Activated CD4-positive, alpha-beta memory T cell treated with anti-CD3 and anti-CD28 coated beads, Interleukin-2, amount 10 ng/mL, durations not matched to agents 7 days and 5 days (primary cell): ENCODE results near the gene LMBR1L. TPM values are rescaled to one million over a fixed set of nuclear protein-coding genes. Genes with fewer than 3 reads are reported as not detected.

Experiments used
- CTCF ChIA-PET: fragments of 350-600 bp; sonication (Branson Sonifier 250); formaldehyde crosslinking; loops from one replicate; lab custom pipeline; 2021; ENCODE audit warnings: antibody characterized with exemption, inconsistent platforms; lab: Charles Lee
- POLR2A ChIA-PET: fragments of 350-600 bp; sonication (Branson Sonifier 250); formaldehyde crosslinking; loops from one replicate; lab custom pipeline; 2021; ENCODE audit warnings: antibody characterized with exemption; lab: Charles Lee
- DNase-seq: peaks from one replicate; pipeline ENCODE4 v3.0.0-alpha.2; 2020
- H3K27ac Mint-ChIP-seq: one replicate; pipeline ENCODE4 v1.8.0; 2021; ENCODE audit warnings: mild to moderate bottlenecking, mixed read lengths
- H3K27me3 Mint-ChIP-seq: one replicate; pipeline ENCODE4 v1.8.0; 2021; ENCODE audit warnings: mixed read lengths
- H3K36me3 Mint-ChIP-seq: one replicate; pipeline ENCODE4 v1.8.0; 2021; ENCODE audit warnings: low read depth, mixed read lengths
- H3K4me1 Mint-ChIP-seq: one replicate; pipeline ENCODE4 v1.8.0; 2021; ENCODE audit warnings: mixed read lengths
- H3K4me3 Mint-ChIP-seq: one replicate; pipeline ENCODE4 v1.8.0; 2021; ENCODE audit warnings: mild to moderate bottlenecking, mixed read lengths
- H3K9me3 Mint-ChIP-seq: one replicate; pipeline ENCODE4 v1.8.0; 2021; ENCODE audit warnings: mixed read lengths
- total RNA-seq, 2 experiments: library from RNA; stranded (reverse); gene quantifications; one replicate each; pipeline ENCODE4 v1.2.3, GENCODE V29; 2021

The LMBR1L gene
- total RNA-seq, 2 experiments from 2014 or later = 82.8 to 85.3 TPM

GRCh38 chr12:49109641-49110463, 795 bp downstream of the LMBR1L start:
- H3K27me3 Mint-ChIP-seq = no peaks in the 10 kb centered on the region
- peak; percentile 35 for DNase-seq

GRCh38 chr12:49108958-49109404, 1.7 kb downstream of the LMBR1L start:
- ChIA-PET POLR2A (interaction anchor here (0.7 to 6.7 kb wide), 6 partner anchors 12 to 61 kb away, joined by 3 to 132 read pairs (median 14); partner anchors contain the start of genes DHH and TUBA1B), CTCF (interaction anchor here (1.0 to 5.8 kb wide), 8 partner anchors 11 to 188 kb away, joined by 3 to 46 read pairs (median 26); partner anchors contain the start of genes DHH, RHEBL1 and TUBA1B)
- DNase-seq = no peak
- Mint-ChIP-seq H3K27ac (no peak overlapping the region), H3K4me1 (peaks cover 33% of the 10 kb centered on the region), H3K4me3 (peak overlapping the region; percentile 88), H3K9me3 (no peaks in the 10 kb centered on the region), H3K36me3 (peaks cover 14% of the 10 kb centered on the region), H3K27me3 (no peaks in the 10 kb centered on the region)

More at GRCh38 chr12:49109641-49110463, 795 bp downstream of the LMBR1L start:
- Mint-ChIP-seq H3K36me3 (peaks cover 11% of the 10 kb centered on the region), H3K27ac (peak overlapping the region; percentile 82), H3K9me3 (no peaks in the 10 kb centered on the region), H3K4me3 (peak overlapping the region; percentile 88), H3K4me1 (peaks cover 31% of the 10 kb centered on the region)
- CTCF ChIA-PET = interaction anchor here (1.0 to 5.8 kb wide), 14 partner anchors 10 to 125 kb away, joined by 3 to 46 read pairs (median 5); partner anchors contain the start of genes DHH, RHEBL1 and TUBA1B
- POLR2A ChIA-PET = interaction anchor here (0.8 to 6.7 kb wide), 16 partner anchors 9 to 155 kb away, joined by 3 to 132 read pairs (median 8); partner anchors contain the start of genes DHH, RHEBL1, TUBA1A and TUBA1B

GRCh38 chr12:49105504-49106084, 5.1 kb downstream of the LMBR1L start:
- Mint-ChIP-seq H3K36me3 (peaks cover 33% of the 10 kb centered on the region), H3K27ac (no peak overlapping the region), H3K9me3 (no peaks in the 10 kb centered on the region), H3K27me3 (no peaks in the 10 kb centered on the region), H3K4me3 (no peak overlapping the region), H3K4me1 (peaks cover 28% of the 10 kb centered on the region)
- DNase-seq = no peak
- ChIA-PET CTCF (interaction anchor here (0.7 to 2.4 kb wide), 4 partner anchors 12 to 117 kb away, joined by 4 to 10 read pairs (median 4); partner anchors contain the start of genes DHH and RHEBL1), POLR2A (interaction anchor here (1.3 to 9.1 kb wide), 3 partner anchors 26 to 253 kb away, joined by 3 to 81 read pairs (median 7); partner anchors contain the start of genes DDX23, TUBA1A and TUBA1B)

DNA sequence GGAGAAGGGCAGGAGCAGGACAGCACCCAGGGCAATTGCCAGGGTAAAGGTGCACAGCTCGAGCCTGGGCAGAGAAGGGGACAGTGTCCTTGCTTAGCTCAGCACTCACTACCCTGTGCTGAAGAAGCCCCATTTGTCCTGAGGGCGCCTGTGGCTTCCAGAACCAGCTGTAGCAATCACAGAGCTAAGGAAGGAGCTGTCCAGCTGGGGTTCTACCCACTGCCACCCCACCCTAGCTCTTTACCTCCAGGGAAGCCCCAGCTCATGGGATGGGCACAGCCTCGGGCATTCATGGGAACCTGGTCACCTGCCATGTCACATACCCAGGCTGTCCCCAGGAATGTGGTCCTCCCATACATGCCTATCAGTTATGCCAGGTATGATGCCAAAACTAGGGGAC, 5.8 kb downstream of the LMBR1L start:
- ChIA-PET POLR2A (interaction anchor here (1.0 to 9.1 kb wide), 4 partner anchors 18 to 253 kb away, joined by 3 to 81 read pairs (median 5); partner anchors contain the start of genes DDX23, TUBA1A and TUBA1B), CTCF (interaction anchor here (1.5 to 2.4 kb wide), 3 partner anchors 12 to 35 kb away, joined by 4 to 10 read pairs (median 5); partner anchors contain the start of gene RHEBL1)
- H3K4me1 Mint-ChIP-seq = peaks cover 26% of the 10 kb centered on the region
- H3K9me3 Mint-ChIP-seq = no peaks in the 10 kb centered on the region
- no peaks in the 10 kb centered on the region for H3K27me3 Mint-ChIP-seq
- peaks cover 39% of the 10 kb centered on the region for H3K36me3 Mint-ChIP-seq
- no peak for DNase-seq
- H3K27ac Mint-ChIP-seq = no peak overlapping the region
- H3K4me3 Mint-ChIP-seq = no peak overlapping the region

- Mint-ChIP-seq H3K4me1 (peaks cover 5% of the 10 kb centered on the region), H3K4me3 (no peak overlapping the region), H3K36me3 (peaks cover 50% of the 10 kb centered on the region), H3K9me3 (no peaks in the 10 kb centered on the region), H3K27me3 (peaks cover 4% of the 10 kb centered on the region), H3K27ac (no peak overlapping the region)
- CTCF ChIA-PET = interaction anchor here (0.6 to 5.4 kb wide), 8 partner anchors 9 to 161 kb away, joined by 3 to 112 read pairs (median 12); partner anchors contain the start of genes LMBR1L and TUBA1B
- POLR2A ChIA-PET = interaction anchor here (1.2 to 9.1 kb wide), 5 partner anchors 10 to 57 kb away, joined by 5 to 81 read pairs (median 5); partner anchors contain the start of genes LMBR1L and TUBA1B
- no peak for DNase-seq
These were observed 10.3 kb downstream of the LMBR1L start for GRCh38 chr12:49100380-49100779.

GRCh38 chr12:49098703-49099102, 11.9 kb downstream of the LMBR1L start:
- H3K27ac Mint-ChIP-seq = no peak overlapping the region
- H3K4me3 Mint-ChIP-seq = no peak overlapping the region
- ChIA-PET CTCF (interaction anchor here (0.6 to 5.4 kb wide), 25 partner anchors 11 to 576 kb away, joined by 3 to 112 read pairs (median 5); partner anchors contain the start of genes LMBR1L, RHEBL1, TUBA1B and WNT1), POLR2A (interaction anchor here (0.7 to 9.1 kb wide), 8 partner anchors 9 to 166 kb away, joined by 3 to 81 read pairs (median 5); partner anchors contain the start of genes LMBR1L, TUBA1B and TUBA1C)
- H3K27me3 Mint-ChIP-seq = peaks cover 18% of the 10 kb centered on the region
- no peaks in the 10 kb centered on the region for H3K9me3 Mint-ChIP-seq
- H3K4me1 Mint-ChIP-seq = peaks cover 12% of the 10 kb centered on the region
- no peak for DNase-seq
- H3K36me3 Mint-ChIP-seq = peaks cover 53% of the 10 kb centered on the region

- Mint-ChIP-seq H3K4me3 (no peak overlapping the region), H3K27ac (no peak overlapping the region), H3K27me3 (peaks cover 25% of the 10 kb centered on the region), H3K9me3 (no peaks in the 10 kb centered on the region), H3K4me1 (peaks cover 16% of the 10 kb centered on the region), H3K36me3 (peaks cover 48% of the 10 kb centered on the region)
- ChIA-PET POLR2A (interaction anchor here (1.0 to 9.1 kb wide), 4 partner anchors 10 to 33 kb away, joined by 3 to 81 read pairs (median 8); partner anchors contain the start of genes LMBR1L and TUBA1B), CTCF (interaction anchor here (0.6 to 5.4 kb wide), 25 partner anchors 11 to 245 kb away, joined by 3 to 112 read pairs (median 5); partner anchors contain the start of genes LMBR1L, RHEBL1, TUBA1B and WNT1)
- peak; percentile 69 for DNase-seq
These were observed 12.6 kb downstream of the LMBR1L start for GRCh38 chr12:49098035-49098451.

DNA sequence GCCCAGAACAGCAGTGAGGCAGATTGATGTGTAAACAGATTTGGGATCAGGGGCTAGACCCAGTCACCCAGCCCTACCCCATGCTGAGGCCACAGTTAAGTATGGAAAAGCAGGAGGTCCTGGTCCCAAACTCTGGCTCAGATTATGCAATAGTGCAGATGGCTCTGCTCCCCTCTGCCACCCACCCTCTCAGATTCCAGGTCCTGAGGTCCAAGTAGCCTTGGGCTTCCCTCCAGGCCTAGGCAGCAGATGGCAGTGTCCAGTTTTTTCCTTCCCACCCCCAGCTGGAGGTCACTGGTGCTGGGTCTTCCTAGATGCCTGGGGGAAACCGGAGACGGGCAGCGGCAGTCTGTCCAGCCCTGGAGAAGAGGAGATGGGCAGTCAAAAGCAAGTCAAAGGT, 13.3 kb downstream of the LMBR1L start:
- POLR2A ChIA-PET = interaction anchor here (1.6 to 9.1 kb wide), 3 partner anchors 9 to 34 kb away, joined by 8 to 81 read pairs (median 9); partner anchors contain the start of genes LMBR1L and TUBA1B
- Mint-ChIP-seq H3K36me3 (peaks cover 47% of the 10 kb centered on the region), H3K4me3 (no peak overlapping the region), H3K27me3 (peaks cover 31% of the 10 kb centered on the region), H3K27ac (no peak overlapping the region), H3K9me3 (no peaks in the 10 kb centered on the region), H3K4me1 (peaks cover 19% of the 10 kb centered on the region)
- no peak for DNase-seq
- CTCF ChIA-PET = interaction anchor here (0.6 to 5.4 kb wide), 9 partner anchors 10 to 241 kb away, joined by 3 to 112 read pairs (median 14); partner anchors contain the start of genes LMBR1L, RHEBL1, TUBA1B and WNT1

DNA sequence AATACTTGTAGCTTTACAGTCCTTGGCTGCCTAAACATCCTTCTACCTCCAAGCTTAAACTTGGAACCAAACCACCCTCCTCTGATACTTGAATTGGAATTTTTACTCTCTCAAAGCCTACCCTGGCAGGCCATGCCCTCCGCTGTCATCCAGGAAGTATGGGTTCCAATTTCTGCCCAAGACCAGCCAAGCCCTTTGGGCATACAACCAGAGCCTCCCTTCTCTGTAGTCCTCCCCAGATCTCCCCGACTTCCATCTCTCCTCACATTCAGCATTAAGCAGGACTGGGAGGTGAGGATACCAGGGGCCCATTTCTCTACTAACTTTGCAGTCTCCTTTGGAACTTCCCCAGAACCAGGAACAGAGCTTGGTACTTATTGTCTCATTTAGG, 15.7 kb downstream of the LMBR1L start:
- H3K36me3 Mint-ChIP-seq = peaks cover 29% of the 10 kb centered on the region
- peaks cover 42% of the 10 kb centered on the region for H3K4me1 Mint-ChIP-seq
- no peak overlapping the region for H3K4me3 Mint-ChIP-seq
- ChIA-PET POLR2A (interaction anchor here (0.8 to 4.5 kb wide), 10 partner anchors 14 to 228 kb away, joined by 3 to 26 read pairs (median 5); partner anchors contain the start of genes LMBR1L, RHEBL1, TROAP and TUBA1B), CTCF (interaction anchor here (0.8 to 5.0 kb wide), 7 partner anchors 11 to 98 kb away, joined by 3 to 55 read pairs (median 5); partner anchors contain the start of genes DDN and LMBR1L)
- peaks cover 52% of the 10 kb centered on the region for H3K27me3 Mint-ChIP-seq
- H3K9me3 Mint-ChIP-seq = no peaks in the 10 kb centered on the region
- DNase-seq = no peak
- H3K27ac Mint-ChIP-seq = no peak overlapping the region

GRCh38 chr12:49094160-49094974, 16.3 kb downstream of the LMBR1L start, which contains the start of gene DHH:
Gene DHH (minus strand): TSS chr12:49094801. CDS start chr12:49094512, 289 bp downstream.
- Mint-ChIP-seq H3K27me3 (peaks cover 55% of the 10 kb centered on the region), H3K36me3 (peaks cover 25% of the 10 kb centered on the region), H3K9me3 (no peaks in the 10 kb centered on the region), H3K27ac (no peak within 1 kb of the TSS), H3K4me1 (peaks cover 46% of the 10 kb centered on the region), H3K4me3 (peak within 1 kb of the TSS; percentile 10)
- POLR2A ChIA-PET = interaction anchor here (0.8 to 4.5 kb wide), 12 partner anchors 14 to 229 kb away, joined by 3 to 26 read pairs (median 5); partner anchors contain the start of genes KMT2D, LMBR1L, RHEBL1 and TROAP
- DNase-seq = no peak
- CTCF ChIA-PET = interaction anchor here (0.6 to 5.0 kb wide), 9 partner anchors 11 to 97 kb away, joined by 3 to 55 read pairs (median 5); partner anchors contain the start of genes DDN, LMBR1L and RHEBL1
